Measurements from ENCODE around the gene NPM1. TPM values are rescaled to one million over a fixed set of nuclear protein-coding genes. Genes with fewer than 3 reads are reported as not detected.
"Not testable (repeated sequence)": the region's sequence is repeated elsewhere in the genome, so short reads cannot be mapped to it uniquely, and the experiment has no call there.

Gene NPM1
- total and polyA plus RNA-seq, 2 of the 13 experiments (the other 11 are each of a cell fraction or from before 2014, with no cell fraction given), result 2,047 to 3,353 TPM

- Histone ChIP-seq H3K4me3 (replicated peaks in 1 of 3; ENCODE audit: insufficient read depth in 1 of 3, low read depth in 2 of 3, low read length in 3 of 3) (no peak overlapping the region), H3K27ac (ENCODE audit: extremely low read length, insufficient read depth, low read length) (no peak overlapping the region), H3K27me3 (ENCODE audit: control insufficient read depth in 1 of 2, insufficient read depth in 2 of 2, low read length in 2 of 2) (no peaks in the 10 kb centered on the region), H3K9me3 (ENCODE audit: low read length) (no peaks in the 10 kb centered on the region), H3K9ac (ENCODE audit: insufficient read depth, low read depth, low read length) (no peak overlapping the region), H2AFZ (ENCODE audit: low read length) (no peak overlapping the region), H3K79me2 (ENCODE audit: insufficient read depth, low read length) (peaks cover 99% of the 10 kb centered on the region), H3K36me3 (replicated peaks in 1 of 2; ENCODE audit: control insufficient read depth in 1 of 2, insufficient read depth in 2 of 2, low read length in 2 of 2) (peaks cover 26 to 91% of the 10 kb centered on the region in 2 experiments), H3K4me2 (ENCODE audit: low read depth, low read length) (no peak overlapping the region), H3K4me1 (ENCODE audit: insufficient read depth, low read length) (peaks cover 99% of the 10 kb centered on the region), H4K20me1 (ENCODE audit: insufficient read depth, low read length) (peaks cover 100% of the 10 kb centered on the region)
- in situ Hi-C loops (cut with HindIII; ENCODE audit: extremely low pct_ligation_motif_present, low pct_unique_long_range_greater_than_20kb), result no loop called here
- ChIA-PET CTCF (ENCODE audit: low intra/inter-chr PET ratio, low total read pairs) (no interaction called here), POLR2A (no interaction called here)
- FAIRE-seq, result no peak
- no peak for ATAC-seq
- BruUV-seq (replicated peaks), result no TSS peak
- 91% methylated on average over 7 of the region's 7 CpGs for WGBS (ENCODE audit: low lambda C conversion rate)
- no peak for DNase-seq (ENCODE audit: low spot score)
- intact Hi-C loops (cut with micrococcal nuclease; ENCODE audit: unreplicated experiment), result no loop called here
- TF ChIP-seq NFKB2 (CRISPR knock-in tag; IDR thresholded peaks at IDR 0.05; ENCODE audit: borderline replicate concordance), result no peak
- TF ChIP-seq GLMP (CRISPR knock-in tag; IDR thresholded peaks at IDR 0.05; ENCODE audit: borderline replicate concordance), result no peak
- TF ChIP-seq RBFOX2 (IDR thresholded peaks at IDR 0.05; ENCODE audit: low read depth, low read length), result peak; percentile 36; the same call in 1 of the 2 replicates
These were observed 7.4 kb downstream of the NPM1 start for GRCh38 chr5:171395042-171395441.

- H2AFZ ChIP-seq (ENCODE audit: low read length); H3K27me3 ChIP-seq (ENCODE audit: control insufficient read depth in 1 of 2, insufficient read depth in 2 of 2, low read length in 2 of 2); ATAC-seq; H3K27ac ChIP-seq (ENCODE audit: extremely low read length, insufficient read depth, low read length); H3K4me3 ChIP-seq (replicated peaks in 1 of 3; ENCODE audit: insufficient read depth in 1 of 3, low read depth in 2 of 3, low read length in 3 of 3); in situ Hi-C loops (cut with HindIII; ENCODE audit: extremely low pct_ligation_motif_present, low pct_unique_long_range_greater_than_20kb); CTCF ChIA-PET (ENCODE audit: low intra/inter-chr PET ratio, low total read pairs); H3K9ac ChIP-seq (ENCODE audit: insufficient read depth, low read depth, low read length); BruUV-seq (replicated peaks); intact Hi-C loops (cut with micrococcal nuclease; ENCODE audit: unreplicated experiment); FAIRE-seq; DNase-seq (ENCODE audit: low spot score); H3K9me3 ChIP-seq (ENCODE audit: low read length): not testable (repeated sequence)
- peaks cover 35 to 98% of the 10 kb centered on the region in 2 experiments for H3K36me3 ChIP-seq (replicated peaks in 1 of 2; ENCODE audit: control insufficient read depth in 1 of 2, insufficient read depth in 2 of 2, low read length in 2 of 2)
- H3K4me1 ChIP-seq (ENCODE audit: insufficient read depth, low read length), result peaks cover 99% of the 10 kb centered on the region
- POLR2A ChIA-PET, result interaction anchor here (1.2 kb wide), 1 partner anchor 9 kb away, joined by 3 read pairs; no protein-coding TSS in a partner anchor
- peak; percentile 27; the same call in 1 of the 2 replicates for TF ChIP-seq POLR2AphosphoS5 (IDR thresholded peaks at IDR 0.05; ENCODE audit: low read depth, low read length)
- H3K79me2 ChIP-seq (ENCODE audit: insufficient read depth, low read length), result peaks cover 99% of the 10 kb centered on the region
- 0 out of 2 replicates have a peak overlapping the region, but pooled peaks have one; percentile 5 for H3K4me2 ChIP-seq (ENCODE audit: low read depth, low read length)
- 85% methylated on average over 11 of the region's 11 CpGs for WGBS (ENCODE audit: low lambda C conversion rate)
- H4K20me1 ChIP-seq (ENCODE audit: insufficient read depth, low read length), result peaks cover 100% of the 10 kb centered on the region
These were observed 8.9 kb downstream of the NPM1 start for GRCh38 chr5:171396583-171396982.

Data from HepG2 (cell line).